NCI-H146 treated with DMSO at 0.1 percent for 48 hours (cell line): ENCODE measurements around the gene OR2V2.
"Not testable (repeated sequence)": the region's sequence is repeated elsewhere in the genome, so short reads cannot be mapped to it uniquely, and the experiment has no call there.

Experiments used
- DNase-seq: peaks from one replicate; lab custom pipeline; 2025; ENCODE audit not compliant: unreplicated experiment; lab: John Stamatoyannopoulos, UW

The OR2V2 gene

DNA sequence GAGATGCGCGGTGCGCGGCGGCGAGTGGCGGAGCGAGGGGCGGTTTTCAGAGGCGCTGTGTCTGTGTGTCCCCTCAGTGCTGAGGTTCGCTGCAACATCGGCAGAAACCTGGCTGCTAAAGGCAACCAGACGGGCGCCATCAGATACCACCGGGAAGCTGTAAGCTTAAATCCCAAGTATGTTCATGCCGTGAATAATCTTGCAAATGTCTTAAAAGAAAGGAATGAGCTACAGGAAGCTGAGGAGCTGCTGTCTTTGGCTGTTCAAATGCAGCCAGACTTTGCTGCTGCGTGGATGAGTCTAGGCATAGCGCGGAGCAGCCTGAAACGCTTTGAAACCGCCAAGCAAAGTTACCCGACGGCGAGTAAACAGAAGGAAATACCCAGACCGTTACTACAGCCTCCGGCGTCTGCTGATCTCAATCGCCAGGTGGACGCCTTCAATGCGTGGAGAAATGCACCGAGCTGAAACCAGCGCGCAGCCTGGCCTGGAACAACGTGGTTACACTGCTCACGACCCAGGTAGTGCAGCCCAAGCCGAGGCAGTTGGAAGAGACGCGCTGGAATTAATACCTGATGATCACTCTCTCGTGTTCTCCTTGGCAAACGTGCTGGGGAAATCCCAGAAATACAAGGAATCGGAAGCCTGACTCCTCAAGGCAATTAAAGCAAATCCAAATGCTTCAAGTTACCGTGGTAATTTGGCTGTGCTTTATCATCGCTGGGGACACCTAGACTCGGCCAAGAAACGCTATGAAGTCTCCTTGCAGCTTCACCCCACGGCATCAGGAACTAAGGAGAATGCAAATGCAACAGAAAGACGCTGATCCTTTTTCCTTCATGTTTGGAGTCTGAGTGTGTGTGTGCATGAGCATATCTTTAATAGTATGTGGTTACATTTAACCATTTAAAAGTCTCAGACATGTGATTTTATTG is 32.3 kb upstream of the OR2V2 start:
- DNase-seq = no peak

DNA sequence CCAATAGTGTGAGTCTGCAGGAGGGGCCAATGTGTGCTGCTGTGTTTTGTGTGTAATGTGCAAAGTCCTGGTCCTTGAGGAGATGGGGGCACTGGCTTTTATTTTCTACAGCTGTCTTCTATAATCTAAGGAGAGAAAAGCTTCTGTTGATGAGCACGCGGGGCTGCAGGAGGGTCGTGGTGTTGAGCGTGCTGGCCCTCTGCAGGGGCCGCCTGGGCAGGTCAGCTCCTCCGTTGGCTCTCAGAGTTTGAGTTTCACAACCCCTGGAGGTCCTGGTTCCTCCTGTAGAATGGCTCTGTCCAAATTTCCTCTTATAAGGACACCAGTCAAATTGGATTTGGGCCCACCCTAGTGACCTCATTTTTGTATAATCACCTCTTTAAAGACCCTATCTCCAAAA is 29.0 kb upstream of the OR2V2 start:
- no peak for DNase-seq

GRCh38 chr5:181119105-181119504 is 28.3 kb upstream of the OR2V2 start:
- DNase-seq = no peak

DNA sequence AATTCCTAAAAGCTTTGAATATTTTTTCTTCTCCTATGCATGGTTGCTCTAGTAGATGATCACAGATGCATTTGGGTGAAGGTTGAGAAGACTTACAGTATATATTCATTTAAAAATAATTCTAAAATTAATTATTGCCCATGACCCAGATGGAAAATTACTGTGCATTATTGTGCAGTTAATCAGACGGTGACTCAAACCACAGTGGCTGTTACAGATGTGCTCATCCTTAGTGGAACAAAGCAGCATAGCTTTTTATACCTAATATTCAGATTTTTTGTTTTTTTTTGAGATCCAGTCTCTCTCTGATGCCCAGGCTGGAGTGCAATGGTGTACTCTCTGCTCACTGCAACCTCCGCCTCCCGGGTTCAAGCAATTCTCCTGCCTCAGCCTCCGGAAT is 27.1 kb upstream of the OR2V2 start:
- no peak for DNase-seq

DNA sequence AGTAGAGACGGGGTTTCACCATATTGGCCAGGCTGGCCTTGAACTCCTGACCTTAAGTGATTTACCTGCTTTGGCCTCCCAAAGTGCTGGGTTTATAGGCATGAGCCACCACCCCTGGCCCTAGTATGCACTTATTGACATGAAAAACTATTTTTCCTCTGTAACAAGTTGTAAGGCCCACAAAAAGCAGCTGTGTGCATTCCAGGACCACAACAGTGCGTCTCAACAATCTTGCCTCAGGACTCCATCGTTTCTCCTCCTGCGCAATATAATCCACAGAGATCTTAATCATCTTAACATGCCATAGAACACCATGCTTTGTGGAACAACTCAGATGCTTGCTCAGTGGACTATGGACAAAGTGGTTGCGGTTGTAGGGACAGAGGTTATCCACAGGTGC is 26.6 kb upstream of the OR2V2 start:
- DNase-seq = no peak

- DNase-seq = no peak
Measured at GRCh38 chr5:181121675-181122561, 25.5 kb upstream of the OR2V2 start.

GRCh38 chr5:181124526-181124925 is 22.9 kb upstream of the OR2V2 start:
- DNase-seq = no peak

GRCh38 chr5:181126841-181127240 is 20.5 kb upstream of the OR2V2 start:
- DNase-seq = no peak

DNA sequence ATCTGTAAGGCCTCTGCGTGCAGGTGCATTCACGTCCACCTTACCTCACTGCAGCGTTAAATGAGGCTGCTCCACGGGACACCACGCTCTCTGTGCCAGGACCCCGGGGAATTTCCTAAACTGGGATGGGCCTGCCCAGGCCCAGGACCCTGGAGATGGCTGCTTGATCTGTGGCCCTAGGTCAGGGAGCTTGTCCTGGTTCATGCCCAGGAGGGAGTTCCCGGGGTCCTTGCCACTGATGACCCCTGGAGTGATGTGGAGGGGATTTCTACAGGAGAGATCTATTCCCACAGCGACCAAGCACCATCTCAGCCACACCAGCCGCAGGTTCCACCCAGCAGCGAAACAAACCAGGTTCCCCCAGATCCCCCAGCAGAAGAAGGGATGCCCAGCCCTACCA is 19.9 kb upstream of the OR2V2 start:
- no peak for DNase-seq

DNA sequence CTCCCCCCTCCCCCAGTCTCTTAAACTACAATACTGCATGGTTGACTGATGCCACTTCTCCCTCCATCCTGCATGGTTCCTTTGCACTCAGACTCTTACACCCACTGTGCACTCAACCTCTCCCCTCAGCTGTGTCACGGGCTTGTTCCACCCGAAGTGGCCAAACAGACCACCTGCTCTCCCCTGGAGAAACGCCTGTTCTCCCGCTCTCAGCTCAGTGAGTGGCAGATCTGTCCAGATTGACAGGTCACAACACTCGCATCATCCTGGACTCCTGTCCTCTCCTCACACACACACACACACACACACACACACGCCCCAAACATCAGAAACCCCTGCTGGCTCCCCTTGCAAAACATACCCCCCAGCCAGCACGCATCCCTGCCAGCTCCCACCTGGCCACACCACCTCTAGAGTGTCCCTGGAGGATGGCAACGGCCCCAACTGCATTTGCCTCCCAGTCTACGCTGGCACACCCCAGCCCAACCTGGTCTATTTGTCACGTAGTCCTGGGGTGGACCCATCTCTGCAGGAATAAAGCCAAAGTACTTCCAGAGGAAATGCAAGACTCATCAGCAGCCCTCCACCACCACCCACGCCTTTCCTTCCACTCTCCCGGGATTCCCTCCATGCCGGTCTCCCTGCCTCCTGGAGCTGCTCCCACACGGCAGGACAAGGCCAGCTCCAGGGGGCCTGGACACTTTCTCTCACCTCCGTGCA is 19.3 kb upstream of the OR2V2 start:
- no peak for DNase-seq

GRCh38 chr5:181129601-181130000 is 17.8 kb upstream of the OR2V2 start:
- DNase-seq = no peak

DNA sequence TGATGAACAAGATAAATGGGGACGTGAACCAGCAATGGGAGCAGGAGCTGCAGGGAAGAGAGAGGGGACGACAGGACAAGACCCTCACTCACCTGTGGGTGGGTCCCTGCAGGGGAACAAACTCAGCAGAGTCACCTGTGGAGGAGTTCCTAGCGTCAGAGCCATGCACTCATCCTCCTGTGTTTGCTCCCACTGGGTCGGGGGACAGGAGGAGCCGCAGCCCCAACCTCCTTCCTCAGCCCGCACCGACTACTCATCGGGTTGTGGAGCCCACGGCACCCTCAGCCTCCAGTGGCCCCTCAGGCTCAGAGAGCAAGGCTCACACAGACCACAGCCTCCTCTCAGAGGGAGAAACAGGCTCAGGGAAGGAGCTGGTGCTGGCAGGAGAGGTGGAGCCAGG is 17.3 kb upstream of the OR2V2 start:
- DNase-seq = not testable (repeated sequence)

GRCh38 chr5:181130832-181131496 is 16.4 kb upstream of the OR2V2 start, which contains the start of gene OR2V1:
TSS of gene OR2V1 (minus strand) at chr5:181131169. CDS start at chr5:181125304, 5,865 bp downstream.
- no peak for DNase-seq

GRCh38 chr5:181131514-181131913 is 15.9 kb upstream of the OR2V2 start:
- no peak for DNase-seq

GRCh38 chr5:181133083-181133482 is 14.3 kb upstream of the OR2V2 start:
- DNase-seq = no peak

GRCh38 chr5:181133610-181134231 is 13.7 kb upstream of the OR2V2 start:
- no peak for DNase-seq

- DNase-seq = no peak
Measured at GRCh38 chr5:181134259-181134658, 13.1 kb upstream of the OR2V2 start.

DNA sequence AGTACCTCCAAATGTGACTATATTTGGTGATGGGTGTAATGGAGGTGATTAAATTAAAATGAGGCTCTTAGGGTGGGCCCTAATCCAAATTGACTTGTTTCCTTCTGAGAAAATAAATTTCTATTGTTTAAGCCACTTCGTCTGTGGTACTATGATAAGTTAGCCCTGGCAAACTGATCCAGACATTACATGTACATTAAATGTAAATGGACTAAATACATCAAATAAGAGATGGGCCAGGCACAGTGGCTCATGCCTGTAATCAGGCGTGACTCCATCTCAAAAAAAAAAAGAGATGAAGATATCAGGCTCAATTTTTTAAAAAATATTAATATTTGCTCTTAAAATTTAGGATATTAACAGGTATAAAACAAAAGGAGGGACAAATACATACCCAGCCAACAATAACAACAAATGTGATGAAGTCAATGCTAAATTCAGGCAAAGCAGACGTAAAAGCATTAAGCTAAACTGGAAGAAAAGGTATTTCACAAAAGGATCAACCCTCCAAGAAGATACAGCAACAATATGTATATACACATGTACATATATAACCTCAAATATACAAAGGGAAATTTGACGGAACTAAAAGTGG is 10.9 kb upstream of the OR2V2 start:
- no peak for DNase-seq

- DNase-seq = no peak
Measured at GRCh38 chr5:181138258-181138657, 9.1 kb upstream of the OR2V2 start.

- no peak for DNase-seq
Measured at GRCh38 chr5:181140766-181141165, 6.6 kb upstream of the OR2V2 start.
